GM19463 (cell line): ENCODE measurements around the gene GNB1L.

Experiments used
- ATAC-seq: cut with Tn5 transposase; IDR thresholded peaks from one replicate; pipeline ENCODE4 v1.9.1; 2021; ENCODE audit warnings: mild to moderate bottlenecking, moderate library complexity; ENCODE audit not compliant: unreplicated experiment

Gene GNB1L

DNA sequence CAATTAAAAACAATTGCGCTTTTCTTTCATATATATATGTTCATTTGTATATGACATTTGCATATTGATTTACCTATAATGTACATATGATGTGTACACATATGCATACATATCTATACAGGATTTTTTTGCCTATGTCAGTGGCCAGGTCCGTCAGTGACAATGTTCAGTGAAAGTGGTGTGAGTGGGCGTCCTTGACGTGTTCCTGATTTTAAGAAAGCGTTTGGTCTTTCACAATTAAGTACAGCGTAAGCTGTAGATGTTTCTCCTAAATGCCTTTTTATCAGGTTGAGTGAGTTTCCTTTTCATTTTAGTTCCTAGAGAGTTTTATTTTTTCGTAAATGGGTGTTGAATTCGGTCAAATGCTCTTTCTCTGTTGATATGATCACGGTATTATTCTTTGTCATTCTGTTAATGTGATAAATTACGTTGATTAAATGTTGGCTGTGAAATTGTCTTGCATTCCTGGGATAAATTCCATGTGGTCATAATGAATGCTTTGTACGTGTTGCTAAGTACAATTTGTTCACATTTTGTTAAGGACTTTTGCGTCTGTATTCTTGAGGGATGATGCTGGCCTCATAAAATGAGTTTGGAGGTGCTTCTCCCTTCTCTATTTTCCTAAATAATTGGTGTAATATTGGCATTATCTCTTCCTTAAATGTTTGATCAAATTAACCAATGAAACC is 10.6 kb upstream of the GNB1L start:
- ATAC-seq = no peak

DNA sequence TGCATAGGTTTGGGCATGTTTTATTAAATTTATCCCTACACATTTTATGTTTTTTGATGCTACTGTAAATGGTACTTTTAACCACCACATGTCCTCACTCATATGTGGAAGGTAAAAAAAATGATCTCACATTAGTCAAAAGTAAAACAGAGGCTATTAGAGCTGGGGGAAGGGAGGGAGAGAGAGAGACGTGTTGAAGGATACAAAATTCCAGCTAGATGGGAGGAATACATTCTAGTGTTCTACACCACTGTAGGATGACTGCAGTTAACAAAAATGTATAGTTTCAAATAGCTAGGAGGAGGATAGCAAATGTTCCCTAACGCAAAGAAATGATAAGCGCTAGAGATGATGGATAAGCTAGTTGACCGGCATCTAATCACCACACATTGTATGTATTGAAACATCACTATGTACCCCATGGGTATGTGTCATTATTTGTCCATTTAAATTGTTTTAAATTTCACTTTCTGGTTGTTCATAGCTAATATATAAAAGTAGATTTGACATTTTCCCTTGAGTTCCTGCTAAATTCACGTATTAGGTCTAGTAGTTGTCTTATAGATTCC is 9.9 kb upstream of the GNB1L start:
- ATAC-seq = no peak

DNA sequence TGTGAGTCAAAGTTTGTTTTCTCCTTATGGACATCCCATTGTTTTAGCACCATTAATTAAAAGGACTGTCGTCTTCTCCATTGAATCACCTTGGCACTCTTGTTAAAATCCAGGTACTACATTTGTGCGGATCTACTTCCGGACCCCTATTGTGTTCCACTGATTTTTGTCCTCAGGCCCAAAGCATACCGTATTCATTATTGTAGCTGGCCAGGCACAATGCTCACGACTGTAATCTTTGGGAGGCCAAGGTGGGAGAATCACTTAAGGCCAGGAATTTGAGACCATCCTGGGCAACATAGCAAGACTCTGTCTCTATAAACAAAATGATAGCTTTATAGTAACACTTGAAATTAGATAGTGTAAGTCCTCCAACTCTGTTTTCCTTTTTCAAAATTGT is 8.9 kb upstream of the GNB1L start:
- no peak for ATAC-seq

DNA sequence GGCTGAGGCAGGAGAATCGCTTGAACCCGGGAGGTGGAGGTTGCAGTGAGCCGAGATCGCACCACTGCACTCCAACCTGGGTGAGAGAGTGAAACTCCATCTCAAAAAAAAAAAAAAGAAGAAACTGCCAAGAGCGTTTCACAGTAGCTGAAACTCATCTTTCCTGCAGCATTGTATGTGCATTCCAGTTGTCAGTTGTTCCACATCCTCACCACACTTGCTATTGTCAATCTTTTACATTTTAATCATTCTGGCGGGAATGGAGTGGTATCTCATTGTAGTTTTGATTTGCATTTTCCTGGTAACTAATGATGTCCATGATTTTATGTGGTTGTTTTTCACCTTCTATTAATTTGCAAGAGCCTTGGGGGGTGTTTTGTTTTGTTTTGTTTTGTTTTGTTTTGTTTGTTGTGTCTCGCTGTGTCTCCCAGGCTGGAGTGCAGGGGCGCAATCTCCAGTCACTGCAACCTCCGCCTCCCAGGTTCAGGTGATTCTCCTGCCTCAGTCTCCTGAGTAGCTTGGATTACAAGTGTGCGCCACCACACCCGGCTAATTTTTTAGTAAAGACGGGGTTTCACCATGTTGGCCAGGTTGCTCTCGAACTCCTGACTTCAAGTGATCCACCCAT is 8.1 kb upstream of the GNB1L start:
- no peak for ATAC-seq

DNA sequence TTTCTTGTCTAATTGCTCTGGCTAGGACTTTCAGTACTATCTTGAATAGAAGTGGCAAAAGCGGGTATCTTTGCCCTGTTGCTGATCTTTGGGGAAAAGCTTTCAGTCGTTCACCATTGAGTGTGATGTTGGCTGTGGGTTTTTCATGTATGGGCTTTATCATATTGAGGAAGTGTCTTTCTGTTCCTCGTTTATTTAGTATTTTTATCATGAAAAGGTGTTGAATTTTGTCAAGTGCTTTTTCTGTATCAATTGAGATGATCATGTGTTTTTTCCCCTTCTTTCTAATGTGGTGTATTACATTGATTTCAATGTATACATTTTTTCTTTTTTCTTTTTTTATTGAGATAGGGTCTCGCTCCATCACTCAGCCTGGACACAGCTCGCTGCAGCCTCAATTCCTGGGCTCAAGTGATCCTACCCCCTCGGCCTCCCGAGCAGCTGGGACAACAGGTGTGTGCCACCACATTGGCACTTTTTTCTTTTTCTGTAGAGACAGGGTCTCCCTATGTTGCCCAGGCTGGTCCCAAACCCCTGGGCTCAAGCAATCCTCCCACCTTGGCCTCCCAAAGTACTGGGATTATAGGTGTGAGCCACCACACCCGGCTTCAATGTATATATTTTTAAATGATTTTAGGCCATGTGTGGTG is 5.3 kb upstream of the GNB1L start:
- ATAC-seq = no peak

DNA sequence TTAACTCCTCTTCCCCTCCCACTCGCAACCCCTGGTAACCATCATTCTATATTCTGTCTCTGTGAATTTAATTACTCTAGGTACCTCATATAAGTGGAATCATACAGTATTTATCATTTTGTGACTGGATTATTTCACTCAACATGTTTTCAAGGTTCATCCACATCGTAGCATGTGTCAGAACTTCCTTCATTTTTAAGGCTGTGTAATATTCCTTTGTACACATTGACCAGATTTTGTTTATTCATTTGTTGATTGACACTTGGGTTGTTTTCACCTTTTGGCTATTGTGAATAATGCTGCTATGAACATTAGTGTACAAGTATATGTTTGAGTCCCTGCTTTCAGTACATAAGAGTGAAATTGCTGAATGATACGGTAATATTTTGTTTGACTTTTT is 2.7 kb upstream of the GNB1L start:
- no peak for ATAC-seq

DNA sequence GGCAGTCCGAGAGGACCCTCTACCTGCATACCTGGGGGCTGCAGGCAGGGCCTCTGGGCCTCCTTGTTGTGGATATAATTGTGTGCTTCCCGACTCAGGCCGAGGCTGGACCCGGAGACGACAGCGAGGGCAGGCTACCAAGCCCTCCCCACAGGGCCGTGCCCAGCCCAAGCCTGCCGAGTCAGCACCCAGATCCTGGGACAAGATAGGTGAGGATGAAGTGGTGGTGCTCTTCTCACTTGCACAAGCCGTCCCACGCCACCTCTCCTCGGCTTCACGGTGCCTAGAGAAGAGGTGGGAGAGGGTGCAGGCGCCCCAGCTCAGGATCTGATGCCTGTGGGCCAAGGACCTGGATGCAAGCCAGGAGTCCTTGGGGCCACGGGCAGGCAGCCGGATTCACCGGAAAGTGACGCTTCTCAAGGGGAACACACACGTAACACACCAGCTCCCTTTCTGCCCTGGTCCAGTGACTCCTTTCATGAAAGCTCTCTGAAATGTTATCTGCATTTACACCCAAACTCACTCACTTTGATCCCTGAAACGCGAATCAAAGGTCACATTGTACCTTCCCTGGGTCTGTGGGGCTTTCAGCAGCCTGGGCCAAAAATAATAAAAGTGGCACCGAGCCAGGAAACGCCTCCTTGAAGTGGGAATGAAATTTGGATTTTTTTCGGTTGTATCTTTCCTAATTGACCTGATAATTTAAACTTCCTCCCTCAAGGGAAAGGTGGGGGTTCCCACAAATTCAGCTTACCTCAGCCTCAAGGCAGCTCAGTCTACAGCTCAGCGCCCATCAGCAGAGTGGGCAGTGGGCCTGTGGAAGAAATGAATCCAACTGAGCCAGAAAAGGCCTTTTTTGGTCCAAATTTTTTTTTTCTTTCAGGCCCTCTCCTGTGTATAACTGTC is 1.1 kb upstream of the GNB1L start:
- peak; percentile 8 for ATAC-seq

DNA sequence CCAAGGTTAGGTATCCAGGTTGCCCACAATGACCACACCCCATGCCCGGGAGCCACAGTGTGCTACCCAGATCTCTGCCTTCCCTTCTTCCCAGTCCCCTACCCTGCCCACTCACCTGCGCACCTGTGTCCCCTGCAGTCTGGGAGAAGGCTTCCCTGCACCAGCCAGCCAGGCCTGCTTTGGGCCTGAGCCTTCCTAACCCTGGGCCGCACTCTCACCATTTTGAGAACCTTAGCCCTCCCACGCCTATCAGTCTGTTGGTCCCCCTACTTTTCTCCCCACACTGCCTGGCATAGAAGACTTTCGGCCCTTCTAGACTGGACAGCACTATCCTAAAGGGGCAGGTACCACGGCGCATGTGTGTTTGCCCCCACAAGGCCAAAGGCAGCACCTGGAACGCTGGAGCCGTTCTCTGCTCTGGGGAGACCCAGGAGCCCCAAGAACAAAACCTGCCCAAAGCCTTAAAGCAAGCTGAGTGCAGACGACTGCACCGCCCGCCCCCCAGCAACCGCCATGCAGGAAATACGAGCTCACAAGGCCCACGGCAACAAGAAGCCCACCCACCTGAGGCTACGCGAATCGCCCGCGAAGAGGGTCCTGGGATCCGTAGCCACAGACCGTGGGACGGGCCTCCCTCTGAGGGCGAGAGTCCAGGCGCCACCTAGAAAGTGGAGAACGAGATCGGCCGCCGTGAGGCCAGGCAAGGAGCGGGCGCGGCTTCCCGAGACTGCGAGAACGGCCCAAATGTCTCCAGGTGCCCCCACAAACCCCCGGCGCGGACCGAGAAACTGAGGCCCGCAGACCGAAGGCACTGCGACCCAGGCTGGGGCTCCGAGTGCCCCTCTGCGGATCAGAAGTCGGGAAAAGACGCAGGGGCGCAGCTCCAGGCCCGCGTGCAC is 546 bp downstream of the GNB1L start:
- peak; percentile 1 for ATAC-seq

DNA sequence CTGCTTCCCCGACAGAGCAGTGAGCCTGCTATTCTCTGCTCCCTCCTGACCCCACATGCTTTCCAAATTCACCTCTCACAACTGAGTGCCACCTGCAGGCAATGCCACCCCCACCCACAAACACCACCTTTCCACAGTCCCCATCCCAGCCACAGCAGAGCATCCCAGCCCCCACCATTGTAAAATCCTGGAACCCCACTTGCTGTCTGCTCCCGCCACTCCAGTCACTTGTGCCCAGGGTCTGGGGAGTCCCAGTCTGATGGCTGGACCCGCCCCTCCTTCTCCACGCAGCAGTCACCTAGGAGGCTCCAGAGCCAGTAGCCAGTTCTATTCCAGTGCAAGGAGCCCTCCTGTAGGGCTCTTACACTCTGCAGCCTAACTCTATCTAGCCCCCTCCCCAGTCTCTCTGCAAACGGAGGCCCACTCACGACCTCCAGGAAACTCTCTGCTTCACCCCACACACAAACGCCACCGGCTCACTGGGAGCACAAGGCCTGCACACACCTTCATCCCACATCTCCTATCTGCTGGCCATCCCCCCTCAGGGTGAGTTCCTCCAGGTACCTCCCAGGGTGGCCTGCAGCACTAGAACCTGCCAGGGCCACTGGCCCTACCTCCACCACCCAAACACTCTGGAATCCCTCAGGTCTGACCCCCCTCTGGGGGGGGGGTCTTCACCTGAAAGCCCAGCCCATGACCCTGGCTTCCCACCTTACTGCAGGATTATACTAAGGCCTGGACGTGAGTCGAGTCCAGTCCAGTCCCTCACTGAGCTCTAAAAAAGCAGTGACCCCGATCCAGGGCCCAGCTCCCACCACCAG is 1.4 kb downstream of the GNB1L start:
- no peak for ATAC-seq

DNA sequence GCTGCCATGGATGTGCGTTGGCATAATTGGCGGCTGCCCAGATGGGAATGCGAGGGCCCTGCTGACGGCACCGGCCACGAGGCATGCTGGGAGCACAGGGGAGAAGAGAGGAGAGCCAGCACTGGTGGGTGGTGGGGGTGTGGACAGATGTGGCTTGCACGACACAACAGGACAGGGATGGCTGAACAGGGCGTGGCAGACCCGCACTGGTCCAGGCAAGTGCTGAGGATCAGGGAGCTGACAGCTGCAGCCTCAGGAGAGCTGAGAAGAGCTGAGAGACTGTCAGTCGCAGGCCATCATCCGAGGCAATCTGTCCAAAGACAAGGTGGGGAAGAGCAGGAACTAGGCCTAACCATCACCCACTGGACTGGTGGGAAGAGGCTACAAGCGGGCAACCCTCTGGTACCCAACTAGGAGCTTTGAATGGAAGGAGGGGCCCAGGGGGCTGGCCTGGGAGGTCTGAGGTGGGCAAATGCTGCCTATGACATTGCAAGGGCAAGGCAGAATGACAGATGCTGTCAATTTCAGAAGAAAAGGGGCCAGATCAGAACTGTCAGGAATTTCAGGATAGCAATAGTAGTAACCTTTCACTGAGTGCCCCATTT is 2.4 kb downstream of the GNB1L start:
- no peak for ATAC-seq

DNA sequence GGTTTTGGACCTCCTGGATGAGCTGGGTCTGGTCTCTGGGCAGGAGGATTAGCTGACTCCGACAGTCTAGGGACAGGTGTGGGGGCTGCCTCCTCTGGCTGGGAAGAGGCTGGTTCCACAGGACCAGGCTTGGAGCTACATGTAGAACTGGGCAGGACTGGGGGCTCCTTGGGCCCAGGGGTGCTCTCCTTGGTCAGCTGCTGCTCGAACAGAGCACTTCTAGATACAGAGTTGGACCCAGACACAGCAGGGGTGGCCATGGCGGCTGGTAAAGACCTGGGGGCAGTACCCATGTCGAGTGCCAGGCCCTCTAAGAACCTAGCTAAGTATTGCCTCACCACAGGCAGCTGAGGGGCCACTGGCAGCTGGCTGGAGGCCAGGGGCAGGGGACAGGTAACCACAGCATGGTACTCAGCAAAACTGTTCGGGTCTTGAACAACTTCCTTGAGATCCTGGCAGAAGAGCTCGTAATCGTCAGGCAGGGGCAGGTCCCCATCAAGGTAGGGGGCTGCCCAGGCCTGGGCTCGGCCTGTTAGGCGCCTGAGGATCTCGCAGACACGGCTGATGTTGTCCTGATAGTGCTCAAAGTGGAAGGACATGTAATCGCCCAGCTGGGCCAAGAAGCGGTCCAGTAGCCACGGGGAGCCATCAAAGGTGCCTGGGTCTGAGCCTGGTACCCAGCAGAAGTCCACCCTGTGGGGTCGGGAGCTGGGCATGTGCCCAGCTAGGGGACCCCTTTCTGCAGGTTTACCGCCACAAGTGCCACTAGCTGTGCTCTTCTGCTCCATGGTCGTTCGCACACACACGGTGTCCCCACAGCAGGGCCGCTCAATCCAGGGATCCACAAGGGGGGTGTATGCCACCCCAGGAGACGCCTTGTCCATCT is 3.1 kb downstream of the GNB1L start:
- ATAC-seq = no peak

DNA sequence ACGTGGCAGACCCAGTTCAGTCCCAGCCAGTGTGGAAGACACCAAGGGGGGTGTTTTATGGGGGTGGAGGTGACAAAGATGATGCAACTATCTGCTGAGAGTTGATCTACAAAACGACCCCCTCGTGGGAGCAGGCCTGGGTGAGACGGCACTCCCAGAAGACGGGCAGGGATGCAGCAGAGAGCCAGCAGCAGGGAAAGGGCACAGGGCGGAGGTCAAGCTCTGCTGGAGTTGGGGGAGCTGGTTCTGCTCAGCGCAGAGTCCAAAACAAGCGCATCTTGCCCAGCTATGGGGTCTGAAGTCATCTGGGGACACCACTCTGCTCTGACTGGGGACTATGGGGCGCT is 3.9 kb downstream of the GNB1L start:
- no peak for ATAC-seq

DNA sequence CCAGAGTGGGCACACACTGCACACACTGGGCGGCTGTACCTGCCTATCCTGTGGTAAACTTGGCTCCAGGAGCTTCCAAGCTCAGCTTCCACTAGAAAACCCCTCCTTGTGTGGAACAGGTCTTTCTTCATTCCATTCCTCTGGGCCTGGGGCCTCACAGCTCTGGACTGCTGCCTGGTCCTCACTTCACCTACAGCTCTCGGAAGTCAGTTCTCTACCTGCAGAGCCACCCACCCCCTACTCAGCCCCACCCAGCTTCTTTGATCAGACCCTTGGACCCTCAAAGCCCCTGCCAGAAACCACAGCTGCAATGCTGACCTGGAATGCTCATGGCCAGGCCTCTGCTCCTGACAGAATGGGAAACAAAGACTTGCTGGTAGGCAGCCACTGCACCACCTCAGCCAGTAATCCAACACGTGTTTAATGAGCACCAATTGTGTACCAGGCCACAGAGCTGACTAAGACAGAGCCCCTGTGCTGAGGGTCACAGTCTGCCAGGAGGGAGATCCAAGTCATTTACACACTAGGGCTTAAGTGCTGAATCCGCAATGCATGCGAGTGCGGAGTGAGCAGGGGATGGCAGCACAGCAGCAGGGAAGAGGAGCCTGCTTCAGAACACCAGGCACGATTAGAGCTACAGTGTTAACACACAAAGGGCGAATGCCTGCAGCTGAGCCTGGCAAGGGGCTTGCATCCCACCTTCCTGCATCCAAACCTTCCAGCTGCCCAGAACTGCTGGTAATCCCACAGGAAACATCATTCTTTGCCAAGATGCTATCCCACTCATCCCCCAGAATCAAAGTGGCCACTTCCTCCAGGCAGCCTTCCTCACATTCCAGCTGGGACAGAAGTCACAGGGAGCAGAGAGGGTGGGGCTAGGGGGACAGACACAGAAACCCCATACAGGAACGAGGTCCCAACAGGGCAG is 4.6 kb downstream of the GNB1L start:
- no peak for ATAC-seq

DNA sequence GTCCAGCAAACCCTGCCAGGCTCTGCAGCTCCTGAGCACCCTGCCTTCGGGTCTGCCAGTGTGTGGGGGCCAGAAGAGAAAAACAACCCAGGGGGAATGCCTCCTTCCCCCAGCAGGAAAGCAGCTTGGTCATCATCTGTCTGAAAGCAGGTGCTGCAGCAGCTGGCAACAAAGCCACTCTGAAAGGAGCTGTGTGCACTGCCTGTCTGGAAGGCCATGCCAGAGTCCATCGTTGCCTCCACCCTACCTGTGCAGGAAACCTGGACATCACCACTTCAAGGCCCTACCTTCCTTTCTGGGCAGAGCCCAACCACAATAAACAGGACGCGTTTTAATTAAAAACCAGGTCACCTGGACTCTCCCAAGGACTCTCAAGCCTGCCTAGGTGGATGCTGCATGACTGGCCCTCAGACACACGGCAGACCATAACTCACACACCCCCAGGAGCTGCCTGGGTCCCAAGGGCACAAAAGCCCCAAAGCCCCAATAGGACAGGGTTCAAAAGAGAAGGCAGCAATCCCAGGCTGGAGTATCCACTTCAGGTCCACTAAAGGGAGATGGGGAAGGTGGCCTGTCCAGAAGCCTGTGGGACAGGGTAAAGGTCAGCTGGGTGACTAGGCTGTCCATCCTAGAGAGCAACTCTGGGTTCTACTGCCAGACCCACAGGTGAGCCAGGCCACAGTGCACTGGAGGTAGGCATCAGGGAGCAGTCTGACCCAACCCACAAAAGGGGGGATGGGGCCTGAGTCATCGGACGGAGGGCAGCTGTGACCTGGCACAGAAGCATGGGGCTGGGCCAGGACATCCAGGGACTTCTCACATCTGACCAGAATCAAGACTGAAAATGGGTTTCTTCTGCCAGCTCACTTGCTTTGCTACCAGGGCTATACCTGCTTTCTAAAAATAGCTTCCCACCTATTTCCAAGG is 6.1 kb downstream of the GNB1L start:
- no peak for ATAC-seq

DNA sequence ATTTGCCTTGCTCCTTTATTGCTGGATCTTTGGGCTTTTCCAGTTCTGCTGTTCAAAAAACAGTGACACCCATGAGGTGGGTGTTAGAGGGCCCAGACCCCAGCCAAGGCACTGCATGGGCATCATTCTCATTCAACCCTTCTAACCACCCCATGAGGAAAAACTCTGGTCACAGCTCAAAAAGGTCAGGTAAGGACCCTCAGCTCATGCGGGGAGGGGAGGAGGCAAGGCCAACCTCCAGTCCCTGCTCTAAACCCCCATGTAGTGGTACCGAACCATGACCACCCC is 7.4 kb downstream of the GNB1L start:
- ATAC-seq = no peak
